Measurements from ENCODE around the gene CYP2R1.

- TF ChIP-seq CTCF (IDR thresholded peaks at IDR 0.05) (no peak), POLR2A (IDR thresholded peaks at IDR 0.05) (no peak), EP300 (IDR thresholded peaks at IDR 0.05) (no peak), POLR2AphosphoS5 (IDR thresholded peaks at IDR 0.05) (no peak)
Measured at GRCh38 chr11:14852571-14853177, 39.4 kb downstream of the CYP2R1 start.

Data from gastroesophageal sphincter (tissue), 3 donors.